Measurements from ENCODE around the gene PANX1. TPM values are rescaled to one million over a fixed set of nuclear protein-coding genes. Genes with fewer than 3 reads are reported as not detected.

The PANX1 gene
- total RNA-seq, 1 experiment from 2014 or later, result 21.9 TPM

- H3K27ac ChIP-seq (ENCODE audit: low read depth, low read length), result no peak overlapping the region
Observed at GRCh38 chr11:94196363-94196762, 67.7 kb downstream of the PANX1 start.

GRCh38 chr11:94198718-94199117, 70.1 kb downstream of the PANX1 start:
- Histone ChIP-seq H3K9ac (ENCODE audit: low read length) (no peak overlapping the region), H3K9me2 (ENCODE audit: insufficient read depth) (no peaks in the 10 kb centered on the region), H4K20me1 (ENCODE audit: insufficient read depth) (no peaks in the 10 kb centered on the region), H3K27me3 (ENCODE audit: insufficient read depth, low read length) (no peaks in the 10 kb centered on the region), H2AFZ (ENCODE audit: low read depth, low read length, poor library complexity, severe bottlenecking) (no peak overlapping the region), H3K4me3 (replicated peaks in 1 of 2; ENCODE audit: low read depth in 1 of 2, low read length in 2 of 2) (no peak overlapping the region), H3K79me2 (ENCODE audit: insufficient read depth, low read length) (no peaks in the 10 kb centered on the region), H3K36me3 (ENCODE audit: control insufficient read depth in 1 of 2, insufficient read depth in 2 of 2, low read length in 2 of 2) (no peaks in the 10 kb centered on the region), H3K27ac (ENCODE audit: low read depth, low read length) (no peak overlapping the region), H3K9me3 (ENCODE audit: control insufficient read depth in 1 of 2, insufficient read depth in 1 of 2, low read depth in 1 of 2, low read length in 2 of 2) (no peaks in the 10 kb centered on the region), H3K4me1 (ENCODE audit: control insufficient read depth in 1 of 2, insufficient read depth in 2 of 2, low read length in 2 of 2) (no peaks in the 10 kb centered on the region; a peak in 1 of 4 replicates), H3K4me2 (ENCODE audit: low read length) (no peak overlapping the region)
- BruUV-seq (replicated peaks), result no TSS peak
- ChIA-PET POLR2A (no interaction called here), RAD21 (ENCODE audit: low non-redundant PET in 1 of 2, low total read pairs in 2 of 2, uncharacterized antibody in 2 of 2, unreplicated experiment in 2 of 2) (no interaction called here), CTCF (no interaction called here)
- ATAC-seq, result no peak
- TF ChIP-seq ELF1 (IDR thresholded peaks at IDR 0.05; ENCODE audit: borderline replicate concordance, low read depth) (no peak), ZBTB33 (IDR thresholded peaks at IDR 0.05; ENCODE audit: extremely low read depth, insufficient replicate concordance, low read length) (no peak), SRF (IDR thresholded peaks at IDR 0.05; ENCODE audit: low read depth) (no peak), SP1 (IDR thresholded peaks at IDR 0.05; ENCODE audit: low read depth) (no peak), ATF3 (IDR thresholded peaks at IDR 0.05) (no peak), EZH2phosphoT487 (IDR thresholded peaks at IDR 0.05; ENCODE audit: borderline replicate concordance) (no peak), JUND (IDR thresholded peaks at IDR 0.05) (no peak), SIN3A (IDR thresholded peaks at IDR 0.05; ENCODE audit: low read depth) (no peak), YY1 (IDR thresholded peaks at IDR 0.05; ENCODE audit: extremely low read depth, insufficient replicate concordance, low read depth, low read length) (no peak), FOSL1 (IDR thresholded peaks at IDR 0.05; ENCODE audit: low read depth) (no peak), EGR1 (IDR thresholded peaks at IDR 0.05; ENCODE audit: low read depth) (no peak), CEBPB (IDR thresholded peaks at IDR 0.05; ENCODE audit: low read depth) (no peak), ZNF274 (IDR thresholded peaks at IDR 0.05; ENCODE audit: low read depth, low read length) (no peak), MAX (IDR thresholded peaks at IDR 0.05) (no peak)
- no peak for DNase-seq (ENCODE audit: low read depth, low spot score)
- intact Hi-C loops (cut with micrococcal nuclease), result no loop called here

More at GRCh38 chr11:94196363-94196762, 67.7 kb downstream of the PANX1 start:
- Histone ChIP-seq H4K20me1 (ENCODE audit: insufficient read depth) (no peaks in the 10 kb centered on the region), H2AFZ (ENCODE audit: low read depth, low read length, poor library complexity, severe bottlenecking) (no peak overlapping the region), H3K9me3 (ENCODE audit: control insufficient read depth in 1 of 2, insufficient read depth in 1 of 2, low read depth in 1 of 2, low read length in 2 of 2) (no peaks in the 10 kb centered on the region), H3K79me2 (ENCODE audit: insufficient read depth, low read length) (no peaks in the 10 kb centered on the region), H3K4me2 (ENCODE audit: low read length) (no peak overlapping the region), H3K9me2 (ENCODE audit: insufficient read depth) (no peaks in the 10 kb centered on the region), H3K4me1 (ENCODE audit: control insufficient read depth in 1 of 2, insufficient read depth in 2 of 2, low read length in 2 of 2) (peaks cover 0 to 10% of the 10 kb centered on the region in 2 experiments; a peak in 2 of 4 replicates), H3K4me3 (replicated peaks in 1 of 2; ENCODE audit: low read depth in 1 of 2, low read length in 2 of 2) (no peak overlapping the region), H3K36me3 (ENCODE audit: control insufficient read depth in 1 of 2, insufficient read depth in 2 of 2, low read length in 2 of 2) (no peaks in the 10 kb centered on the region), H3K27me3 (ENCODE audit: insufficient read depth, low read length) (no peaks in the 10 kb centered on the region), H3K9ac (ENCODE audit: low read length) (no peak overlapping the region)
- ChIA-PET RAD21 (ENCODE audit: low non-redundant PET in 1 of 2, low total read pairs in 2 of 2, uncharacterized antibody in 2 of 2, unreplicated experiment in 2 of 2) (no interaction called here), CTCF (no interaction called here), POLR2A (no interaction called here)
- no TSS peak for BruUV-seq (replicated peaks)
- intact Hi-C loops (cut with micrococcal nuclease), result no loop called here
- no peak for DNase-seq (ENCODE audit: low read depth, low spot score)
- no peak; the same call in 1 of the 2 replicates for ATAC-seq
- TF ChIP-seq ZNF274 (IDR thresholded peaks at IDR 0.05; ENCODE audit: low read depth, low read length) (no peak), YY1 (IDR thresholded peaks at IDR 0.05; ENCODE audit: extremely low read depth, insufficient replicate concordance, low read depth, low read length) (no peak), SRF (IDR thresholded peaks at IDR 0.05; ENCODE audit: low read depth) (no peak), EGR1 (IDR thresholded peaks at IDR 0.05; ENCODE audit: low read depth) (no peak), SP1 (IDR thresholded peaks at IDR 0.05; ENCODE audit: low read depth) (no peak), RAD21 (IDR thresholded peaks at IDR 0.05; ENCODE audit: low read depth) (no peak)

Measured in HCT116 (cell line).